GM12878 (cell line): Measurements from ENCODE around the gene ESYT2. TPM values are rescaled to one million over a fixed set of nuclear protein-coding genes. Genes with fewer than 3 reads are reported as not detected.

Source experiments
- ATAC-seq: fragments of 200-7000 bp; cut with Tn5 transposase; 3 replicates; pipeline ENCODE4 v1.9.1; 2020; ENCODE audit warnings: mild to moderate bottlenecking, moderate library complexity
- BruUV-seq: library from RNA; stranded (reverse); fragments of 400-500 nt; replicated peaks from 2 replicates; lab custom pipeline; 2021; lab: Mats Ljungman, UMichigan
- CTCF ChIA-PET: fragments of 300-600 bp; sonication (Branson Sonifier 250); formaldehyde crosslinking; extraction: SDS; loops from one replicate; lab custom pipeline; 2021; ENCODE audit warnings: inconsistent platforms; lab: Yijun Ruan, JAX
- POLR2A ChIA-PET: fragments of 350-600 bp; formaldehyde crosslinking; extraction: SDS; loops from one replicate; lab custom pipeline; 2021; ENCODE audit warnings: inconsistent platforms; lab: Charles Lee
- RAD21 ChIA-PET: fragments of 300-600 bp; sonication (Branson Sonifier 250); formaldehyde crosslinking; loops from one replicate; lab custom pipeline; 2023; ENCODE audit warnings: antibody characterized with exemption; ENCODE audit not compliant: unreplicated experiment; lab: Charles Lee
- SMC1A ChIA-PET: fragments of 300-600 bp; sonication (Branson Sonifier 250); formaldehyde crosslinking; loops from one replicate; lab custom pipeline; 2023; ENCODE audit not compliant: unreplicated experiment, uncharacterized antibody; lab: Charles Lee
- DNase-seq: peaks from one replicate; pipeline ENCODE4 v3.0.0-alpha.2; 2011; ENCODE audit warnings: low read depth, low spot score
- FAIRE-seq: peaks from 3 replicates; lab custom pipeline; 2011; peaks lifted over from hg19 to GRCh38; lab: Jason Lieb, UNC
- H2AFZ ChIP-seq: 2 replicates; pipeline ENCODE4 v1.6.0; 2011; ENCODE audit warnings: low read depth, low read length, control low read depth; ENCODE audit not compliant: control insufficient read depth
- H3K27ac ChIP-seq: 2 replicates; pipeline ENCODE4 v1.5.1; 2011; ENCODE audit warnings: control low read depth; ENCODE audit not compliant: control insufficient read depth, insufficient read depth
- H3K27me3 ChIP-seq, 2 experiments: replicated peaks in 1 of 2; 2 replicates each; pipeline versions ENCODE4 v1.6.0 to v1.6.1; 2011; ENCODE audit warnings: low read length in 1 of 2; ENCODE audit not compliant: control insufficient read depth in 2 of 2, insufficient read depth in 2 of 2
- H3K36me3 ChIP-seq, 2 experiments: 2 replicates each; pipeline ENCODE4 v1.5.1; 2011; ENCODE audit warnings: low read length in 1 of 2; ENCODE audit not compliant: control insufficient read depth in 2 of 2, insufficient read depth in 2 of 2
- H3K4me1 ChIP-seq: 2 replicates; pipeline ENCODE4 v1.6.1; 2011; ENCODE audit warnings: mild to moderate bottlenecking, low read length, moderate library complexity, mixed read lengths; ENCODE audit not compliant: control insufficient read depth, insufficient read depth
- H3K4me2 ChIP-seq: 2 replicates; pipeline ENCODE4 v1.6.0; 2011; ENCODE audit warnings: control low read depth; ENCODE audit not compliant: control insufficient read depth, insufficient read depth
- H3K4me3 ChIP-seq: fragments of 200-600 bp; sonication (generic); 2 replicates; pipeline ENCODE4 v1.5.1; 2016
- H3K79me2 ChIP-seq: 2 replicates; pipeline ENCODE4 v1.6.0; 2011; ENCODE audit warnings: low read length; ENCODE audit not compliant: control insufficient read depth, insufficient read depth
- H3K9ac ChIP-seq: 2 replicates; pipeline ENCODE4 v1.8.0; 2011; ENCODE audit warnings: low read length, control low read depth, mixed read lengths; ENCODE audit not compliant: control insufficient read depth, insufficient read depth
- H3K9me3 ChIP-seq: replicated peaks from 3 replicates; pipeline ENCODE4 v1.5.1; 2011; ENCODE audit warnings: mild to moderate bottlenecking, low read length; ENCODE audit not compliant: control insufficient read depth, insufficient read depth
- H4K20me1 ChIP-seq: 2 replicates; pipeline ENCODE4 v1.6.0; 2011; ENCODE audit not compliant: control insufficient read depth, insufficient read depth
- HDAC6 ChIP-seq: fragments of 200-600 bp; sonication (generic); IDR thresholded peaks from one replicate; pipeline ENCODE4 v1.8.0; 2017; ENCODE audit warnings: antibody characterized with exemption; ENCODE audit not compliant: unreplicated experiment
- HDGF ChIP-seq: fragments of 450-650 bp; IDR thresholded peaks from 2 replicates; pipeline ENCODE4 v1.6.1; 2016; ENCODE audit warnings: antibody characterized with exemption
- IRF4 ChIP-seq: IDR thresholded peaks from 2 replicates; pipeline ENCODE4 v1.6.1; 2011; ENCODE audit warnings: low read depth, low read length
- NR2F1 ChIP-seq: fragments of 450-650 bp; conservative IDR thresholded peaks from 2 replicates; pipeline ENCODE4 v1.6.1; 2017; ENCODE audit warnings: mild to moderate bottlenecking
- RBBP5 ChIP-seq: fragments of 200-600 bp; sonication (generic); conservative IDR thresholded peaks from 2 replicates; pipeline ENCODE4 v1.6.1; 2016
- SUPT20H ChIP-seq: IDR thresholded peaks from 2 replicates; pipeline ENCODE4 v1.6.1; 2011; ENCODE audit warnings: low read depth, mild to moderate bottlenecking, low read length, moderate library complexity, borderline replicate concordance; ENCODE audit not compliant: control insufficient read depth
- ZNF384 ChIP-seq: IDR thresholded peaks from 2 replicates; pipeline ENCODE4 v1.6.1; 2012; ENCODE audit warnings: low read depth, mild to moderate bottlenecking, low read length, improper control_type of control experiment, borderline replicate concordance
- WGBS: methylation state at CpG from one replicate; pipeline ENCODE4 v1.1.6; 2016; ENCODE audit warnings: low lambda C conversion rate; ENCODE audit not compliant: insufficient replicate concordance, insufficient coverage; ENCODE audit errors: missing lambda C conversion rate; 5-methylcytosine and 5-hydroxymethylcytosine counted together
- in situ Hi-C: fragments of 300-500 bp; cut with MboI; formaldehyde crosslinking; loops from 9 replicates; pipeline ENCODE4 v1.14.3; 2018; ENCODE audit warnings: mixed read lengths
- intact Hi-C: fragments of 100-400 bp; cut with micrococcal nuclease; formaldehyde crosslinking; loops from one replicate; pipeline ENCODE4 v1.14.2; 2022; ENCODE audit not compliant: unreplicated experiment
- polyA plus RNA-seq, 11 experiments: library from polyadenylated mRNA; depleted of rRNA in 4 of 11; unstranded in 6 of 11; stranded (reverse) in 5 of 11; fragments of >200 nt; fragmentation: Nextera tagmentation in 4 of 11; fragmentation: Illumina TruSeq in 1 of 11; extraction: Ambion mirVana in 4 of 11; extraction: Trizol in 1 of 11; gene quantifications; 1 replicate in 1 of 11; 2 replicates in 10 of 11; pipeline versions ENCODE4 v1.2.1 to v1.2.3, GENCODE V29; 2011 to 2016; ENCODE audit warnings: inconsistent platforms in 2 of 11, missing spikeins in 2 of 11, low read depth in 1 of 11
- total RNA-seq, 4 experiments: library from RNA; depleted of rRNA in 3 of 4; stranded (reverse); fragments of >200 nt in 3 of 4; fragmentation: Illumina TruSeq in 1 of 4; extraction: Trizol in 1 of 4; gene quantifications; 2 replicates each; pipeline versions ENCODE4 v1.2.1 to v1.2.3, GENCODE V29; 2013 to 2021
- TF ChIP-seq, protein P1 (sequence below): IDR thresholded peaks from 2 replicates; pipeline ENCODE4 v1.6.1; 2012; ENCODE audit warnings: mild to moderate bottlenecking, low read depth, low read length
- TF ChIP-seq, protein P2 (sequence below): fragments of 450-650 bp; IDR thresholded peaks from 2 replicates; pipeline ENCODE4 v1.6.1; 2016; ENCODE audit warnings: mild to moderate bottlenecking
- TF ChIP-seq, protein P3 (sequence below): fragments of 450-650 bp; IDR thresholded peaks from 2 replicates; pipeline ENCODE4 v1.6.1; 2017; ENCODE audit warnings: mild to moderate bottlenecking, moderate library complexity
- TF ChIP-seq, protein P4 (sequence below): IDR thresholded peaks from 2 replicates; pipeline ENCODE4 v1.6.1; 2011; ENCODE audit warnings: mild to moderate bottlenecking, low read depth, low read length, moderate library complexity; ENCODE audit not compliant: insufficient replicate concordance

Gene ESYT2
- total and polyA plus RNA-seq, 10 of the 15 experiments (the other 5 are each of a cell fraction or from before 2014, with no cell fraction given): 1.9 to 44.6 (median 21.4) TPM

DNA sequence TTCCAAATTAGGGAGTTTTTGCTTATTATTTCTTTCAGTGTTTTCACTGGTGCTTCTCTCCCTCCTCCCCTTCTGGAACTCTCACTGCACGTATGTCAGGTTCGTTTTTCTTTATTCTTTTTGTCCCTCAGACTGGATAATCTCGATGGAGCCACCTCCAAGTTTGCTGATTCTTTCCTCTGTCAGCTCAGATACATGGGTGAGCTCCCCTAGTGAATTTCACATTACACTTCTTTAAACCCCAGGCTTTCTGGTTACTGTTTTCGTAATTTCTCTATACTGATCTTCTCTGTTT, 103.9 kb downstream of the ESYT2 start (continued):
- no peak for TF ChIP-seq ZNF384
- TF ChIP-seq SUPT20H: no peak
- TF ChIP-seq NR2F1: no peak
- no peak for TF ChIP-seq HDGF

DNA sequence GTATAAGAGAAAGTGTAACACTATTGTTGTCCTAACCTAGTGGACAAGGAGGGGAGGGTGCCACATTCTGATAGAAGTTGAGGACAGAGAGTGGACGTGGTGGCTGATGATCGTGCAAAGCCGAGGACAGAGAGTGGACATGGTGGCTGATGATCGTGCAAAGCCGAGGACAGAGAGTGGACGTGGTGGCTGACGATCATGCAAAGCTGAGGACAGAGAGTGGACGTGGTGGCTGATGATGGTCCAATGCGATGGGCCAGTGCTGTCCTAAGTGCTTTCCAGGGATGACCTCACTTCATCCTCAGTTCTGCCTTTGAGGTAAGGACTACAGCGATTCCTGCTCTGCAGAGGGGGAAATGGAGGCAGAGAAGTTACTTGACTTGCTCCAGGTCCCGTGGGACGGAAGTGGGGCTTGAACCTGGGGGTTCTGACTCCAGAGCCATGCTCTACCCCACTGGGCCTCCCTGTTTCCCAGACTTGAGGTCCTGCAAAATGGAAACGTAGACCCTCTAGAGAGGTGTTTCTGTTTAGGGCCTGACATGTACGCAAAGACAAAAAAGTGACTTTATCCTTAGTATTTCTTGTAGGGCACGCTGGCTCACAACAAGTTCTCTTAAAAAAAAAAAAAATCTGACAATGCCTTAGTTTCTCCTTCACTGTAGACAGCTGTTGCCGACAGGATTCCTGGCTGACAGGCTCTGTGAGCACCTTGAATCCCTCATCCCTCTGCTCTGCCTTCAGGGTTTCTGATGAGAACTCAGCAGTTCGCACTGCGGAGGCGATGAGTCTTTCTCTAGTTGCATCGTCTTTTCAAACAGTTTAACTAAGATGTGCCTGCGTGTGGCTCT, 104.4 kb downstream of the ESYT2 start:
- DNase-seq (no peak), FAIRE-seq (no peak), ATAC-seq (no peak)
- no peaks in the 10 kb centered on the region for H3K79me2 ChIP-seq
- in situ Hi-C loops (no loop called here), intact Hi-C loops (no loop called here)
- H3K4me2 ChIP-seq: no peak overlapping the region
- H3K36me3 ChIP-seq: no peaks in the 10 kb centered on the region
- H4K20me1 ChIP-seq: no peaks in the 10 kb centered on the region
- ChIA-PET CTCF (no interaction called here), POLR2A (no interaction called here), RAD21 (no interaction called here), SMC1A (no interaction called here)
- no peak overlapping the region for H2AFZ ChIP-seq
- BruUV-seq: no TSS peak
- H3K9me3 ChIP-seq: no peaks in the 10 kb centered on the region
- no peak overlapping the region for H3K4me3 ChIP-seq
- no peak overlapping the region for H3K9ac ChIP-seq
- WGBS: 57% methylated on average over 21 of the region's 21 CpGs
- H3K27me3 ChIP-seq: no peaks in the 10 kb centered on the region
- no peak overlapping the region for H3K27ac ChIP-seq
- no peaks in the 10 kb centered on the region for H3K4me1 ChIP-seq
- no peak for TF ChIP-seq HDAC6
- TF ChIP-seq, protein P1, sequence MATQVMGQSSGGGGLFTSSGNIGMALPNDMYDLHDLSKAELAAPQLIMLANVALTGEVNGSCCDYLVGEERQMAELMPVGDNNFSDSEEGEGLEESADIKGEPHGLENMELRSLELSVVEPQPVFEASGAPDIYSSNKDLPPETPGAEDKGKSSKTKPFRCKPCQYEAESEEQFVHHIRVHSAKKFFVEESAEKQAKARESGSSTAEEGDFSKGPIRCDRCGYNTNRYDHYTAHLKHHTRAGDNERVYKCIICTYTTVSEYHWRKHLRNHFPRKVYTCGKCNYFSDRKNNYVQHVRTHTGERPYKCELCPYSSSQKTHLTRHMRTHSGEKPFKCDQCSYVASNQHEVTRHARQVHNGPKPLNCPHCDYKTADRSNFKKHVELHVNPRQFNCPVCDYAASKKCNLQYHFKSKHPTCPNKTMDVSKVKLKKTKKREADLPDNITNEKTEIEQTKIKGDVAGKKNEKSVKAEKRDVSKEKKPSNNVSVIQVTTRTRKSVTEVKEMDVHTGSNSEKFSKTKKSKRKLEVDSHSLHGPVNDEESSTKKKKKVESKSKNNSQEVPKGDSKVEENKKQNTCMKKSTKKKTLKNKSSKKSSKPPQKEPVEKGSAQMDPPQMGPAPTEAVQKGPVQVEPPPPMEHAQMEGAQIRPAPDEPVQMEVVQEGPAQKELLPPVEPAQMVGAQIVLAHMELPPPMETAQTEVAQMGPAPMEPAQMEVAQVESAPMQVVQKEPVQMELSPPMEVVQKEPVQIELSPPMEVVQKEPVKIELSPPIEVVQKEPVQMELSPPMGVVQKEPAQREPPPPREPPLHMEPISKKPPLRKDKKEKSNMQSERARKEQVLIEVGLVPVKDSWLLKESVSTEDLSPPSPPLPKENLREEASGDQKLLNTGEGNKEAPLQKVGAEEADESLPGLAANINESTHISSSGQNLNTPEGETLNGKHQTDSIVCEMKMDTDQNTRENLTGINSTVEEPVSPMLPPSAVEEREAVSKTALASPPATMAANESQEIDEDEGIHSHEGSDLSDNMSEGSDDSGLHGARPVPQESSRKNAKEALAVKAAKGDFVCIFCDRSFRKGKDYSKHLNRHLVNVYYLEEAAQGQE: no peak
- TF ChIP-seq, protein P2, sequence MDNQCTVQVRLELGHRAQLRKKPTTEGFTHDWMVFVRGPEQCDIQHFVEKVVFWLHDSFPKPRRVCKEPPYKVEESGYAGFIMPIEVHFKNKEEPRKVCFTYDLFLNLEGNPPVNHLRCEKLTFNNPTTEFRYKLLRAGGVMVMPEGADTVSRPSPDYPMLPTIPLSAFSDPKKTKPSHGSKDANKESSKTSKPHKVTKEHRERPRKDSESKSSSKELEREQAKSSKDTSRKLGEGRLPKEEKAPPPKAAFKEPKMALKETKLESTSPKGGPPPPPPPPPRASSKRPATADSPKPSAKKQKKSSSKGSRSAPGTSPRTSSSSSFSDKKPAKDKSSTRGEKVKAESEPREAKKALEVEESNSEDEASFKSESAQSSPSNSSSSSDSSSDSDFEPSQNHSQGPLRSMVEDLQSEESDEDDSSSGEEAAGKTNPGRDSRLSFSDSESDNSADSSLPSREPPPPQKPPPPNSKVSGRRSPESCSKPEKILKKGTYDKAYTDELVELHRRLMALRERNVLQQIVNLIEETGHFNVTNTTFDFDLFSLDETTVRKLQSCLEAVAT: no peak
- TF ChIP-seq IRF4: no peak
- TF ChIP-seq, protein P3, sequence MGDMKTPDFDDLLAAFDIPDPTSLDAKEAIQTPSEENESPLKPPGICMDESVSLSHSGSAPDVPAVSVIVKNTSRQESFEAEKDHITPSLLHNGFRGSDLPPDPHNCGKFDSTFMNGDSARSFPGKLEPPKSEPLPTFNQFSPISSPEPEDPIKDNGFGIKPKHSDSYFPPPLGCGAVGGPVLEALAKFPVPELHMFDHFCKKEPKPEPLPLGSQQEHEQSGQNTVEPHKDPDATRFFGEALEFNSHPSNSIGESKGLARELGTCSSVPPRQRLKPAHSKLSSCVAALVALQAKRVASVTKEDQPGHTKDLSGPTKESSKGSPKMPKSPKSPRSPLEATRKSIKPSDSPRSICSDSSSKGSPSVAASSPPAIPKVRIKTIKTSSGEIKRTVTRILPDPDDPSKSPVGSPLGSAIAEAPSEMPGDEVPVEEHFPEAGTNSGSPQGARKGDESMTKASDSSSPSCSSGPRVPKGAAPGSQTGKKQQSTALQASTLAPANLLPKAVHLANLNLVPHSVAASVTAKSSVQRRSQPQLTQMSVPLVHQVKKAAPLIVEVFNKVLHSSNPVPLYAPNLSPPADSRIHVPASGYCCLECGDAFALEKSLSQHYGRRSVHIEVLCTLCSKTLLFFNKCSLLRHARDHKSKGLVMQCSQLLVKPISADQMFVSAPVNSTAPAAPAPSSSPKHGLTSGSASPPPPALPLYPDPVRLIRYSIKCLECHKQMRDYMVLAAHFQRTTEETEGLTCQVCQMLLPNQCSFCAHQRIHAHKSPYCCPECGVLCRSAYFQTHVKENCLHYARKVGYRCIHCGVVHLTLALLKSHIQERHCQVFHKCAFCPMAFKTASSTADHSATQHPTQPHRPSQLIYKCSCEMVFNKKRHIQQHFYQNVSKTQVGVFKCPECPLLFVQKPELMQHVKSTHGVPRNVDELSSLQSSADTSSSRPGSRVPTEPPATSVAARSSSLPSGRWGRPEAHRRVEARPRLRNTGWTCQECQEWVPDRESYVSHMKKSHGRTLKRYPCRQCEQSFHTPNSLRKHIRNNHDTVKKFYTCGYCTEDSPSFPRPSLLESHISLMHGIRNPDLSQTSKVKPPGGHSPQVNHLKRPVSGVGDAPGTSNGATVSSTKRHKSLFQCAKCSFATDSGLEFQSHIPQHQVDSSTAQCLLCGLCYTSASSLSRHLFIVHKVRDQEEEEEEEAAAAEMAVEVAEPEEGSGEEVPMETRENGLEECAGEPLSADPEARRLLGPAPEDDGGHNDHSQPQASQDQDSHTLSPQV: no peak
- TF ChIP-seq RBBP5: no peak
- TF ChIP-seq, protein P4, sequence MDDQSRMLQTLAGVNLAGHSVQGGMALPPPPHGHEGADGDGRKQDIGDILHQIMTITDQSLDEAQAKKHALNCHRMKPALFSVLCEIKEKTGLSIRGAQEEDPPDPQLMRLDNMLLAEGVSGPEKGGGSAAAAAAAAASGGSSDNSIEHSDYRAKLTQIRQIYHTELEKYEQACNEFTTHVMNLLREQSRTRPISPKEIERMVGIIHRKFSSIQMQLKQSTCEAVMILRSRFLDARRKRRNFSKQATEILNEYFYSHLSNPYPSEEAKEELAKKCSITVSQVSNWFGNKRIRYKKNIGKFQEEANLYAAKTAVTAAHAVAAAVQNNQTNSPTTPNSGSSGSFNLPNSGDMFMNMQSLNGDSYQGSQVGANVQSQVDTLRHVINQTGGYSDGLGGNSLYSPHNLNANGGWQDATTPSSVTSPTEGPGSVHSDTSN: no peak
